CD14-positive monocyte (primary cell): ENCODE data around the gene FOSB. TPM values are rescaled to one million over a fixed set of nuclear protein-coding genes. Genes with fewer than 3 reads are reported as not detected.

ENCODE experiments used
- DNase-seq, 3 donors: peaks; one replicate each; pipeline ENCODE4 v3.0.0-alpha.2; 2011 to 2022
- H2AFZ ChIP-seq: 2 replicates; pipeline ENCODE4 v1.6.0; 2012; ENCODE audit warnings: mild to moderate bottlenecking, low read depth, low read length, inconsistent platforms; ENCODE audit not compliant: insufficient read depth, poor library complexity, severe bottlenecking
- H3K27ac ChIP-seq, 2 donors: 1 replicate in 1 of 2; 2 replicates in 1 of 2; pipeline ENCODE4 v1.5.1; 2012 to 2013; ENCODE audit warnings: low read length in 2 of 2, control low read depth in 1 of 2, inconsistent platforms in 1 of 2, low read depth in 1 of 2, mild to moderate bottlenecking in 1 of 2
- H3K27me3 ChIP-seq, 2 donors: one replicate each; pipeline versions ENCODE4 v1.6.0 to v1.6.1; 2011 to 2013; ENCODE audit warnings: low read length in 2 of 2; ENCODE audit not compliant: control insufficient read depth in 2 of 2, insufficient read depth in 2 of 2
- H3K36me3 ChIP-seq, 2 donors: replicated peaks in 1 of 2; 1 replicate in 1 of 2; 2 replicates in 1 of 2; pipeline versions ENCODE4 v1.5.1 to v1.6.1; 2012 to 2013; ENCODE audit warnings: low read length in 2 of 2, control low read depth in 1 of 2, inconsistent platforms in 1 of 2, mild to moderate bottlenecking in 1 of 2; ENCODE audit not compliant: insufficient read depth in 2 of 2, control insufficient read depth in 1 of 2
- H3K4me1 ChIP-seq, 2 donors: 1 replicate in 1 of 2; 2 replicates in 1 of 2; pipeline versions ENCODE4 v1.5.1 to v1.6.1; 2012 to 2013; ENCODE audit warnings: low read length in 2 of 2, control low read depth in 1 of 2, inconsistent platforms in 1 of 2, mild to moderate bottlenecking in 1 of 2, moderate library complexity in 1 of 2; ENCODE audit not compliant: insufficient read depth in 2 of 2, control insufficient read depth in 1 of 2
- H3K4me2 ChIP-seq: replicated peaks from 2 replicates; pipeline ENCODE3; 2012; ENCODE audit warnings: low read length, moderate library complexity, mild to moderate bottlenecking; ENCODE audit not compliant: poor library complexity, severe bottlenecking; ENCODE audit errors: extremely low read depth
- H3K4me3 ChIP-seq, 3 experiments: fragments of 200-600 bp in 1 of 3; sonication (generic) in 1 of 3; replicated peaks in 1 of 3; 1 replicate in 2 of 3; 2 replicates in 1 of 3; pipeline ENCODE4 v1.5.1; 2011 to 2013; ENCODE audit warnings: low read length in 3 of 3, mild to moderate bottlenecking in 3 of 3, control low read depth in 2 of 3, low read depth in 2 of 3, inconsistent platforms in 1 of 3, moderate library complexity in 1 of 3
- H3K79me2 ChIP-seq: 2 replicates; pipeline ENCODE4 v1.6.0; 2012; ENCODE audit warnings: mild to moderate bottlenecking, control low read depth, inconsistent platforms, low read length, moderate library complexity; ENCODE audit not compliant: insufficient read depth
- H3K9ac ChIP-seq: 2 replicates; pipeline ENCODE4 v1.6.0; 2017; ENCODE audit warnings: low read length, mild to moderate bottlenecking; ENCODE audit not compliant: insufficient read depth, poor library complexity, severe bottlenecking
- H3K9me3 ChIP-seq, 2 donors: replicated peaks in 1 of 2; 1 replicate in 1 of 2; 2 replicates in 1 of 2; pipeline versions ENCODE4 v1.5.1 to v1.6.1; 2012 to 2013; ENCODE audit warnings: low read length in 2 of 2, control low read depth in 1 of 2; ENCODE audit not compliant: control insufficient read depth in 1 of 2, insufficient read depth in 1 of 2
- H4K20me1 ChIP-seq: 2 replicates; pipeline ENCODE4 v1.6.0; 2012; ENCODE audit warnings: mild to moderate bottlenecking, low read length, control low read depth, moderate library complexity; ENCODE audit not compliant: insufficient read depth
- H3K27ac Mint-ChIP-seq, 7 donors: one replicate each; pipeline ENCODE4 v1.8.0; 2020; ENCODE audit warnings: mild to moderate bottlenecking in 7 of 7, mixed read lengths in 7 of 7, moderate library complexity in 6 of 7, inconsistent platforms in 2 of 7
- H3K27me3 Mint-ChIP-seq, 3 donors: one replicate each; pipeline ENCODE4 v1.8.0; 2021 to 2022; ENCODE audit warnings: low read depth in 3 of 3, mild to moderate bottlenecking in 3 of 3, mixed read lengths in 3 of 3, moderate library complexity in 3 of 3, inconsistent platforms in 1 of 3
- H3K36me3 Mint-ChIP-seq, 2 donors: one replicate each; pipeline ENCODE4 v1.8.0; 2020; ENCODE audit warnings: mixed read lengths in 2 of 2, inconsistent platforms in 1 of 2, mild to moderate bottlenecking in 1 of 2
- H3K4me1 Mint-ChIP-seq: one replicate; pipeline ENCODE4 v1.8.0; 2020; ENCODE audit warnings: mild to moderate bottlenecking, mixed read lengths
- H3K4me3 Mint-ChIP-seq, 2 donors: one replicate each; pipeline ENCODE4 v1.8.0; 2020; ENCODE audit warnings: mild to moderate bottlenecking in 2 of 2, mixed read lengths in 2 of 2, moderate library complexity in 1 of 2
- H3K9me3 Mint-ChIP-seq, 7 donors: one replicate each; pipeline ENCODE4 v1.8.0; 2020 to 2022; ENCODE audit warnings: mixed read lengths in 7 of 7, mild to moderate bottlenecking in 6 of 7, moderate library complexity in 6 of 7, inconsistent platforms in 2 of 7
- WGBS: methylation state at CpG from one replicate; pipeline ENCODE4 v1.1.5; 2013; ENCODE audit warnings: missing lambda C conversion rate; ENCODE audit not compliant: insufficient coverage; 5-methylcytosine and 5-hydroxymethylcytosine counted together
- intact Hi-C, 2 donors: fragments of 100-400 bp; cut with micrococcal nuclease; formaldehyde crosslinking; loops; one replicate each; pipeline versions ENCODE4 v1.15.0 to v1.15.1; 2023
- polyA plus RNA-seq, 3 donors: library from polyadenylated mRNA; depleted of rRNA in 1 of 3; unstranded in 2 of 3; stranded (reverse) in 1 of 3; fragments of 300-500 nt in 2 of 3; fragments of >200 nt in 1 of 3; fragmentation: Illumina TruSeq in 2 of 3; gene quantifications; 1 replicate in 2 of 3; 2 replicates in 1 of 3; pipeline ENCODE4 v1.2.3, GENCODE V29; 2012 to 2021
- TF ChIP-seq, protein P1 (sequence below): fragments of 200-600 bp; IDR thresholded peaks from one replicate; pipeline ENCODE4 v1.8.0; 2022; ENCODE audit warnings: antibody characterized with exemption, mild to moderate bottlenecking

Gene FOSB
- polyA plus RNA-seq, 3 donors, result 27.3 to 840 (median 28.2) TPM

DNA sequence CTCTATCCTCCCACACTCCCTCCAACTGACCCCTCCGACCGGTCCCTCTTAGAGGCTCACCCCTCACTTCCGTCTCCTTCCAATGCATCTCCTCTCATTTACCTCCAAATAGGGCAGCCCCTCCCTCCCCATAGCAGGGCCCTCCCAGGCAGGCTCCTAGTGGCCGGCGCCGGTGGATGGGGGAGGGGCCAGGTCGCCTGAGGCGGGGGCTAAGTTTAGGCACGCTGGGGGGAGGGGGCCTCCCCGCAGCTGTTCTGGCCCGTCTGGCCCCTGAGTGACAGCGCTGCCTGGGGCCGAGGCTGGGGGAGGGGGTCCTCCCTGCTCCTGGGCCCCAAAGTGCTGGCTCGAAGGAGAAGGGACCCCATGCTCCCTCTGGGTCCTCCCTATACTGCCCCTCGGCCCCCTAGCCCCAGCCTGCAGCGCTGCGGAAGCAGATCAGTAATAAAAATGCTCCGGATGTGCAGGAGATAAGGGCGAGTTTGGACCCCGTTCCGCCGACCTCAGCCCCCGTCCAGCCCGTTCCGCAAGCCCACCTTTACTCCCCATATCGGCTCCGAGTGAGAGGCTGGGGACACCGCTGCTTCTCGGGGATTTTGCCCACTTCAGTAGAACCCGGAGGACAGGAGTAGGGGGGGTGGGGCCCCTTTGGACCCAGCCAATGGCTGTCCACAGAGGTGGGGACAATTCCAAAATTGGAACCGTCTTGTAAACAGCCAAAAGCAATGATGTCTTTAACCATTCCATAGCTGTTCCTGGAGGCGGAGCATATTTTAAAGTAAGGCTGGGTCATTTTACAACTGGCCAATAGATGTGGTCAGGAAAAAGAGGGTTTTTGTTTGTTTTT, 25.1 kb downstream of the FOSB start:
- DNase-seq, result no peak
- Histone ChIP-seq H3K4me1 (peaks cover 28 to 36% of the 10 kb centered on the region in 2 donors), H2AFZ (peak overlapping the region; percentile 73), H3K9me3 (peaks cover 0 to 8% of the 10 kb centered on the region in 2 donors), H3K36me3 (no peaks in the 10 kb centered on the region), H4K20me1 (peaks cover 10% of the 10 kb centered on the region), H3K79me2 (no peaks in the 10 kb centered on the region), H3K4me3 (peak overlapping the region; percentile 0 to 73 (median 34)), H3K27ac (no peak overlapping the region), H3K27me3 (peaks cover 12 to 26% of the 10 kb centered on the region in 2 donors), H3K4me2 (peak overlapping the region; percentile 82), H3K9ac (no peak overlapping the region)
- WGBS, result 2% methylated on average over 7 of the region's 32 CpGs
- H3K36me3 Mint-ChIP-seq, result peaks cover 6 to 8% of the 10 kb centered on the region in 2 donors
- H3K27me3 Mint-ChIP-seq, result peaks cover 30 to 50% (median 39%) of the 10 kb centered on the region in 3 donors
- intact Hi-C loops, result loop anchor here (5.0 to 10.0 kb wide), 3 partner anchors 34 to 192 kb away; no protein-coding TSS in a partner anchor
- H3K9me3 Mint-ChIP-seq, result peaks cover 0 to 6% (median 2%) of the 10 kb centered on the region in 7 donors
- TF ChIP-seq, protein P1, sequence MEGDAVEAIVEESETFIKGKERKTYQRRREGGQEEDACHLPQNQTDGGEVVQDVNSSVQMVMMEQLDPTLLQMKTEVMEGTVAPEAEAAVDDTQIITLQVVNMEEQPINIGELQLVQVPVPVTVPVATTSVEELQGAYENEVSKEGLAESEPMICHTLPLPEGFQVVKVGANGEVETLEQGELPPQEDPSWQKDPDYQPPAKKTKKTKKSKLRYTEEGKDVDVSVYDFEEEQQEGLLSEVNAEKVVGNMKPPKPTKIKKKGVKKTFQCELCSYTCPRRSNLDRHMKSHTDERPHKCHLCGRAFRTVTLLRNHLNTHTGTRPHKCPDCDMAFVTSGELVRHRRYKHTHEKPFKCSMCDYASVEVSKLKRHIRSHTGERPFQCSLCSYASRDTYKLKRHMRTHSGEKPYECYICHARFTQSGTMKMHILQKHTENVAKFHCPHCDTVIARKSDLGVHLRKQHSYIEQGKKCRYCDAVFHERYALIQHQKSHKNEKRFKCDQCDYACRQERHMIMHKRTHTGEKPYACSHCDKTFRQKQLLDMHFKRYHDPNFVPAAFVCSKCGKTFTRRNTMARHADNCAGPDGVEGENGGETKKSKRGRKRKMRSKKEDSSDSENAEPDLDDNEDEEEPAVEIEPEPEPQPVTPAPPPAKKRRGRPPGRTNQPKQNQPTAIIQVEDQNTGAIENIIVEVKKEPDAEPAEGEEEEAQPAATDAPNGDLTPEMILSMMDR, result no peak
- peaks cover 33% of the 10 kb centered on the region for H3K4me1 Mint-ChIP-seq
- H3K27ac Mint-ChIP-seq, result no peak overlapping the region
- peak overlapping the region; percentile 71 to 81 for H3K4me3 Mint-ChIP-seq

DNA sequence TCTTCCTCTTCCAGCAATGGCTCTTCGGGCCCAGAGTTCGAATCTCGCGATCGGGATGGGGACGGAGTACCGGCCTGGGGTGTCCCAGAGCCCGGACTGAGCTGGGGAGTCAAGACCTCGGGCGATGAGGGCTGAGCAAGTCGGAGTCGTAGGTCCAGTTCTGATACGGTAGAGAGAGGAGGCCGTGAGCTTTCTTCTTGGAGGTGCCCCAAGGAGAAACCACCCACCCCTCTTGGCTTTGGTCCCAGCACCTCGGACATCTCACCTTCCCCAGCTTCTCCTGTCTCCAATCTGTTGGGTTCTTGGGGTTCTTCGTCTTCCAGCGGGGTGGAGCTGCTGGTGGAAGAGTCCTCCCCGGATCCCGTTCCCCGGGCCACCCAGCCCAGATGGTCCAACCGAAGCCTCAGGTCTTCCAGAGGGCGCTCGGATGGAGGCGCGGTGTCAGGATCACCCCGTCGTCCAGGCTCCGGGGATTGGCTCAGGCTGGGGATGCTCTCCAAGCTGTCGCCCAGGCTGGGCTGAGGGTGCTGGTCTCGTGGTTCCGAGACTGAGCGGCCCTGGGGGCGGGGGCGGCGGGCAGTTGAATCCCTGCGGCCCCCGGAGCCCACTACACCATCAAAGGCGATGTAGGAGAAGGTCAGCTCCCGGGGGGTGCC, 26.6 kb downstream of the FOSB start:
- Histone ChIP-seq H3K27ac (no peak overlapping the region), H4K20me1 (peaks cover 10% of the 10 kb centered on the region), H3K27me3 (peaks cover 15 to 40% of the 10 kb centered on the region in 2 donors), H3K4me2 (no peak overlapping the region), H3K4me1 (peaks cover 43 to 51% of the 10 kb centered on the region in 2 donors), H3K9ac (no peak overlapping the region), H2AFZ (no peak overlapping the region), H3K79me2 (no peaks in the 10 kb centered on the region), H3K9me3 (peaks cover 5 to 8% of the 10 kb centered on the region in 2 donors), H3K36me3 (no peaks in the 10 kb centered on the region), H3K4me3 (no peak overlapping the region)
- TF ChIP-seq, protein P1, result no peak
- no peak for DNase-seq
- peaks cover 3 to 13% (median 7%) of the 10 kb centered on the region in 7 donors for H3K9me3 Mint-ChIP-seq
- H3K27ac Mint-ChIP-seq, result no peak overlapping the region
- H3K4me1 Mint-ChIP-seq, result peaks cover 43% of the 10 kb centered on the region
- peaks cover 9 to 14% of the 10 kb centered on the region in 2 donors for H3K36me3 Mint-ChIP-seq
- WGBS, result 99% methylated on average over 20 of the region's 39 CpGs
- H3K27me3 Mint-ChIP-seq, result peaks cover 37 to 64% (median 50%) of the 10 kb centered on the region in 3 donors
- peak overlapping the region in 1 of 2 donors; percentile 53 for H3K4me3 Mint-ChIP-seq
- intact Hi-C loops, result loop anchor here (5.0 to 10.0 kb wide), 3 partner anchors 33 to 190 kb away; no protein-coding TSS in a partner anchor
